BLaER1 (cell line): ENCODE results near the gene FYN.

ENCODE experiments used
- H3K27ac ChIP-seq: shearing (Covaris generic); formaldehyde crosslinking; 2 replicates; pipeline ENCODE4 v1.8.1; 2022
- H3K27me3 ChIP-seq: shearing (Covaris generic); formaldehyde crosslinking; 2 replicates; pipeline ENCODE4 v1.8.1; 2022
- H3K36me3 ChIP-seq: shearing (Covaris generic); formaldehyde crosslinking; 2 replicates; pipeline ENCODE4 v1.8.1; 2022
- H3K4me1 ChIP-seq: shearing (Covaris generic); formaldehyde crosslinking; 2 replicates; pipeline ENCODE4 v1.8.1; 2022
- H3K4me2 ChIP-seq: shearing (Covaris generic); formaldehyde crosslinking; 2 replicates; pipeline ENCODE4 v1.8.1; 2022
- H3K4me3 ChIP-seq: shearing (Covaris generic); formaldehyde crosslinking; 2 replicates; pipeline ENCODE4 v1.8.1; 2022
- H3K9ac ChIP-seq: shearing (Covaris generic); formaldehyde crosslinking; 2 replicates; pipeline ENCODE4 v1.8.1; 2022
- H3K9me3 ChIP-seq: shearing (Covaris generic); formaldehyde crosslinking; 2 replicates; pipeline ENCODE4 v1.8.1; 2022
- H4K20me1 ChIP-seq: shearing (Covaris generic); formaldehyde crosslinking; 2 replicates; pipeline ENCODE4 v1.8.1; 2022
- Cebpa-rat ChIP-seq: shearing (Covaris generic); IDR thresholded peaks from 2 replicates; pipeline ENCODE4 v1.8.1; 2022

FYN gene

GRCh38 chr6:111777357-111777756 is 95.9 kb downstream of the FYN start:
- H3K4me2 ChIP-seq, result no peak overlapping the region
- TF ChIP-seq Cebpa-rat, result no peak
- H3K36me3 ChIP-seq, result peaks cover 67% of the 10 kb centered on the region
- no peak overlapping the region for H3K4me3 ChIP-seq
- H3K27ac ChIP-seq, result no peak overlapping the region
- H3K4me1 ChIP-seq, result peaks cover 19% of the 10 kb centered on the region
- H4K20me1 ChIP-seq, result peaks cover 36% of the 10 kb centered on the region
- no peak overlapping the region for H3K9ac ChIP-seq
- no peaks in the 10 kb centered on the region for H3K9me3 ChIP-seq
- H3K27me3 ChIP-seq, result no peaks in the 10 kb centered on the region

- Histone ChIP-seq H3K27me3 (no peaks in the 10 kb centered on the region), H3K27ac (no peak overlapping the region), H3K4me3 (no peak overlapping the region), H4K20me1 (peaks cover 28% of the 10 kb centered on the region), H3K4me2 (no peak overlapping the region), H3K4me1 (peaks cover 19% of the 10 kb centered on the region), H3K36me3 (peaks cover 75% of the 10 kb centered on the region), H3K9me3 (no peaks in the 10 kb centered on the region), H3K9ac (no peak overlapping the region)
- no peak for TF ChIP-seq Cebpa-rat
Measured at GRCh38 chr6:111776236-111777221, 96.7 kb downstream of the FYN start.

- H3K4me3 ChIP-seq, result no peak overlapping the region
- H3K27ac ChIP-seq, result no peak overlapping the region
- TF ChIP-seq Cebpa-rat, result no peak
- H3K4me1 ChIP-seq, result peaks cover 19% of the 10 kb centered on the region
- H3K9me3 ChIP-seq, result no peaks in the 10 kb centered on the region
- peaks cover 21% of the 10 kb centered on the region for H4K20me1 ChIP-seq
- H3K36me3 ChIP-seq, result peaks cover 74% of the 10 kb centered on the region
- no peak overlapping the region for H3K4me2 ChIP-seq
- no peaks in the 10 kb centered on the region for H3K27me3 ChIP-seq
- H3K9ac ChIP-seq, result no peak overlapping the region
Measured at GRCh38 chr6:111775145-111775922, 97.9 kb downstream of the FYN start.

GRCh38 chr6:111774346-111774703 is 98.9 kb downstream of the FYN start:
- Histone ChIP-seq H3K4me2 (no peak overlapping the region), H3K36me3 (peaks cover 70% of the 10 kb centered on the region), H3K4me3 (no peak overlapping the region), H3K9me3 (no peaks in the 10 kb centered on the region), H3K9ac (no peak overlapping the region), H3K4me1 (peaks cover 19% of the 10 kb centered on the region), H3K27ac (no peak overlapping the region), H4K20me1 (peaks cover 21% of the 10 kb centered on the region), H3K27me3 (no peaks in the 10 kb centered on the region)
- no peak for TF ChIP-seq Cebpa-rat

- Histone ChIP-seq H3K4me1 (peaks cover 14% of the 10 kb centered on the region), H4K20me1 (peaks cover 21% of the 10 kb centered on the region), H3K27me3 (no peaks in the 10 kb centered on the region), H3K9ac (no peak overlapping the region), H3K4me3 (no peak overlapping the region), H3K4me2 (no peak overlapping the region), H3K36me3 (peaks cover 68% of the 10 kb centered on the region), H3K27ac (no peak overlapping the region), H3K9me3 (no peaks in the 10 kb centered on the region)
- TF ChIP-seq Cebpa-rat, result no peak
Measured at GRCh38 chr6:111773501-111774345, 99.5 kb downstream of the FYN start.

- no peak overlapping the region for H3K9ac ChIP-seq
- peaks cover under 1% of the 10 kb centered on the region; the same call in 1 of the 2 replicates for H3K4me1 ChIP-seq
- H3K9me3 ChIP-seq, result no peaks in the 10 kb centered on the region
- no peak overlapping the region for H3K4me3 ChIP-seq
- H3K27ac ChIP-seq, result no peak overlapping the region
- H3K36me3 ChIP-seq, result peaks cover 71% of the 10 kb centered on the region
- H4K20me1 ChIP-seq, result peaks cover 21% of the 10 kb centered on the region
- no peak overlapping the region for H3K4me2 ChIP-seq
- H3K27me3 ChIP-seq, result no peaks in the 10 kb centered on the region
- no peak for TF ChIP-seq Cebpa-rat
Measured at GRCh38 chr6:111772381-111772780, 100.9 kb downstream of the FYN start.

GRCh38 chr6:111771629-111772028 is 101.6 kb downstream of the FYN start:
- Histone ChIP-seq H3K9ac (no peak overlapping the region), H3K27ac (no peak overlapping the region), H4K20me1 (peaks cover 21% of the 10 kb centered on the region), H3K36me3 (peaks cover 70% of the 10 kb centered on the region), H3K4me1 (peaks cover 5% of the 10 kb centered on the region), H3K9me3 (no peaks in the 10 kb centered on the region), H3K4me3 (no peak overlapping the region), H3K27me3 (no peaks in the 10 kb centered on the region), H3K4me2 (no peak overlapping the region)
- no peak for TF ChIP-seq Cebpa-rat

- Histone ChIP-seq H3K4me1 (peaks cover 11% of the 10 kb centered on the region), H3K9ac (no peak overlapping the region), H3K27me3 (no peaks in the 10 kb centered on the region), H3K27ac (no peak overlapping the region), H3K9me3 (no peaks in the 10 kb centered on the region), H3K4me3 (no peak overlapping the region), H3K4me2 (no peak overlapping the region), H4K20me1 (peaks cover 21% of the 10 kb centered on the region), H3K36me3 (peaks cover 65% of the 10 kb centered on the region)
- TF ChIP-seq Cebpa-rat, result no peak
Measured at GRCh38 chr6:111771094-111771432, 102.2 kb downstream of the FYN start.

GRCh38 chr6:111770263-111771093 is 102.8 kb downstream of the FYN start:
- H3K36me3 ChIP-seq, result peaks cover 63% of the 10 kb centered on the region
- no peak overlapping the region for H3K9ac ChIP-seq
- peaks cover 20% of the 10 kb centered on the region for H4K20me1 ChIP-seq
- H3K27me3 ChIP-seq, result no peaks in the 10 kb centered on the region
- H3K4me3 ChIP-seq, result no peak overlapping the region
- no peak for TF ChIP-seq Cebpa-rat
- H3K4me2 ChIP-seq, result no peak overlapping the region
- peaks cover 13% of the 10 kb centered on the region for H3K4me1 ChIP-seq
- no peaks in the 10 kb centered on the region for H3K9me3 ChIP-seq
- H3K27ac ChIP-seq, result no peak overlapping the region
